NCI-H2196 treated with DMSO at 0.1 percent for 48 hours (cell line): ENCODE measurements around the gene FTL.
A peak's percentile ranks its signal among the peaks of the same experiment; 100 is the strongest.

Source experiments
- DNase-seq: peaks from one replicate; lab custom pipeline; 2025; ENCODE audit not compliant: unreplicated experiment; lab: John Stamatoyannopoulos, UW

The FTL gene

DNA sequence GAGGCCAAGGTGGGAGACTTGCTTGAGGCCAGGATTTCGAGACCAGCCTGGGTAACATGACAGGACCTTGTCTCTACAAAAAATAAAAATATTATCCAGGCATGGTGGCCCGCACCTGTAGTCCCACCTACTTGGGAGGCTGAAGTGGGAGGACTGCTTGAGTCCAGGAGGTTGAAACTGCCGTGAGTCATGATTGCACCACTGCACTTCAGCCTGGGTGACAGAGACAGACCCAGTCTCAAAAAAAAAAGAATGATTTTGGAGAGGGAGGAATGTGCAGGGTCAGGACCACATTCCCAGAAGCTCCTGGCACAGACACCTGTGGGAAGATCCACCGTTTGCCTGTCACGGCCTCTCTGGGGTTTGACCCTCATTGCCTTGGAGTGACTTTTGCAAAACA is 19.7 kb upstream of the FTL start:
- no peak for DNase-seq

DNA sequence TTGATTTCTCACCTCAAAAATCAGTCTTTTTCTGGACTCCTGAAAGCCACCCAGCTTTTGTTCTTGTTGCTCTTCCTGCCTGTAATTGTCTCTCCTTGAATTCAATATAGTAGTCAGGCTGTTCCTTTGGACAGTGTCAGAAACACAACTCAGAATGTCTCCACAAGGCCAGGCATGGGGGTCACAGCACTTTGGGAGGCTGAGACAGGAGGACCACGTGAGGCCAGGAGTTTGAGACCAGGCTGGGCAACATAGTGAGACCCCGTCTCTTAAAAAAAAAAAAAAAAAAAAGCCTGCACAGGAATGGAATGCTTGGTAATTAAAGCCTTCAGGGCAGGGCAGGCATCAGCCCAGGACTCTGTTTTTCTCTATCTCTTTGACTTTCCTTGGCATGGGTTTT is 19.3 kb upstream of the FTL start:
- DNase-seq: no peak

DNA sequence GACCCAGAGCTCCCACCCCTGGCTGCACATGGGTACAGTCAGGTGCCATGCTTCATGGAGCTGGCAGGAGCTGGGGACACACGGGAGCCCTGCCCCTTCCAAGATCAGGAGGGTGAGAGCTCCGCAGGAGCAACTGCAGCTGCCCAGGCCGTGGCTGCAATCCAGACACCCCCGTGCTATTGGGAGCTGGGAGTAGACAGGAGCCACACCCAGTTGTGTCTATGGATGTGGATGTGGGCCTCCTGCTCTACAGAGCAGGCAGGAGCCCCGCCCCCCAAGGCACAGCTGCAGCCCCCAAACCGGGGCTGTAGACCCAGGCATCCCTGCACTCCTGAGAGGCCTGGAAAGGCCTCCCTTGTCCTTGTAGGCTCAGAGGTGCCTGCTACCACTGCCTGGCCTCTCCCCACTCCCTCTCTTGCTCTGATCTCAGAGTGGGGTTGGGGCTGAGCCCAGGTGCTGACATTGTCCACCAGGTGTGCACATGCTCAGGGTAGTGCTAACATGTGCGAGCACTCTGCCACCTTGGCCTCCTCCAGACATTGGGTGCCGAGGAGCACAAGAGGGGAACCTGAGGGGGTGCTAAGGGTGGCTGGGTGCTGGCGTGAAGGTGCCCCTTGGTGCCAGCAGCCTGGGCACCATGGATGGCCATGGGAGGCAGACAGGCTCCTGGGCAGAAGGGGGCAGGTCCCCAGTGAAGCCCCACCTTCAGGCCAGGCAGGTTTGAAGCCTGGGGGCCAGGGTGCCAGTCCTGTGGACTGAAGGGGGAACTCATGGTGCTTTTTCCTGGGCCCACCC is 18.4 kb upstream of the FTL start:
- DNase-seq: no peak

DNA sequence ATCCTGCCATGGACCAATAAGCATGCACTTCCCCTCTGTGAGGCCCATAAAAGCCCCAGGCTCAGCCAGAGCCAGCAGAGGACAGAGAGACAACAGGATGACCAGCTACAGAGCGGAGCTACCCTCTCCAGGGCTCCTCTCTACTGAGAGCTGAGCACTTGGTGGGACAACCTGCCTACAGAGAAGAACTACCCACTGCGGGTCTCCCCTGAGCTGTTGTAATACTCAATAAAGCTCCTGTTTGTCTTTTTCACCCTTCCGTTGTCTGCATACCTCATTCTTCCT is 17.9 kb upstream of the FTL start:
- no peak for DNase-seq

DNA sequence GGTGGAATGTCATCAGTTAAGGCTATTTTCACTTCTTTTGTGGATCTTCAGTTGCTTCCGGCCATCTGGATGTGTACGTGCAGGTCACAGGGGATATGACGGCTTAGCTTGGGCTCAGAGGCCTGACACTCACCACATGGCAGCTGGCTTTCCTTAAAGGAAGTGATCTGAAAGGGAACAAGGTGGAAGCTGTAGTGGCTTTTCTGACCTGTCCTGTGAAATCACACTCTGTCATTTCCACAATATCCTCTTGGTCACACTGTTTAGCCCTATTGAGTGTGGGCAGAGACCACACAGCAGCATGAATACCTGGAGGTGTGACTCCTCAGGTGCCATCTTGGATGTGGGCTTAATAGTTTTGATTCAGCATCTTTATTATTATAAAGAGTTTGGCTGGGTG is 14.9 kb upstream of the FTL start:
- no peak for DNase-seq

DNA sequence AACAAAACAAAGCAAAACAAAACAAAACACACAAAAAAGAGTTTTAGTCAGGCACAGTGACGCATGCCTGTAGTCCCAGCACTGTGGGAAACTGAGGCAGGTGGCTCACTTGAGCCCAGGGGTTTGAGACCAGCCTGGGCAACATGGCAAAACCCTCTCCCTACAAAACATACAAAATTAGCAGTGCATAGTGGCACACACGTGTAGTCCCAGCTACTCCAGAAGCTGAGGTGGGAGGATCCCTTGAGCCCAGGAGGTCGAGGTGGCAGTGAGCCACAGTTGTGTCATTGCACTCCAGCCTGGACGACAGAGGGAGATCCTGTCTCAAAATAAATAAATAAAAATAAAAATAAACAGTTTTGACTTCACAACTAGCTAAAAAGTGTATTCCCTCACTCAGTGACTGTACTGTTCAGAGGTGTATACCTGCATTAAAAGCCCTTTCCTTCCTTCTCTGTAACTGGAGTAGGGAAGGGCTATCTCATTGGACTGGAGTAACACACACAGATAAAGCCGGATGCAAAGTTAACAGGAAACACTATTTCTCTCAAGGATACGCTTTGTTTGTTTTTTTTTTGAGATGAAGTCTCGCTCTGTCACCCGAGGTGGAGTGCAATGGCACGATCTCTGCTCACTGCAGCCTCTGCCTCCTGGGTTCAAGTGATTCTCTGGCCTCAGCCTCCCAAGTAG is 14.1 kb upstream of the FTL start:
- DNase-seq: no peak

DNA sequence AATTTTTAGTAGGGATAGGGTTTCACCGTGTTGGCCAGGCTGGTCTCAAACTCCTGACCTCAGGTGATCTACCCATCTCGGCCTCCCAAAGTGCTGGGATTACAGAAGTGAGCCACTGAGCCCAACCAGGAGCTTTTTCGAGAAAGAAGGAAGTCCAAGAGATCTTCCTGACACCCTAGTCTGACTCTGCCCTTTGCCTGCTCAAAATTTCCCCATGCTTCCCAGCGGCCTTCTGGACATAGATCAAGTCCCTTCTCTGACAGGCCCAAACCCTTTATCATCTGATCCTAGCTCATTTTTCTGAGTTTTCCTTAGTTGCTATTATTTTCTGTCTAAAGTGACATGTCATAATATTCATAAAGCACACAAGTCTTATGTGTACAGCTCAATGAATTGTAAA is 12.0 kb upstream of the FTL start:
- no peak for DNase-seq

DNA sequence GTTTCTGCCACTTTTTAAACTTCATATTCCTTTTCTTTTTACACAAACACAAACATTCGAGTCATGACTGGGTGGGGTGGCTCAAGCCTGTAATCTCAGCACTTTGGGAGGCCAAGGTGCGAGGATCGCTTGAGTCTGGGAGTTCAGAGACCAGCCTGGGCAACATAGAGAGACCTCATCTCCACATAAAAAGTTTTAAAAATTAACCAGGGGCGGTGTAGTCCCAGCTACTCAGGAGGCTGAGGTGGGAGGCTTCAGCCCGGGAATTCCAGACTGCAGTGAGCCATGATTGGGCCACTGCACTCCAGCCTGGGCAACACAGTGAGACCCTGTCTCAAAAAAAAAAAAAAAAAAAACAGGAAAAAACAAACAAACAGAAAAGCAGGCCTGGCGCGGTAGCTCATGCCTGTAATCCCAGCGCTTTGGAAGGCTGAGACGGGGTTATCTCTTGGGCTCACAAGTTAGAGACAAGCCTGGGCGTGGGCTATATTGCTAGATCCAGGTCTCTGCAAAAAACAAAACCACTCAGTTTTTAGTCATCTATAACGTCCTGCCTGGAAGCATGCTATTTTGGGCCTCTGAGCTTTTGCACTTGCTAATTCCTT is 11.0 kb upstream of the FTL start:
- no peak for DNase-seq

DNA sequence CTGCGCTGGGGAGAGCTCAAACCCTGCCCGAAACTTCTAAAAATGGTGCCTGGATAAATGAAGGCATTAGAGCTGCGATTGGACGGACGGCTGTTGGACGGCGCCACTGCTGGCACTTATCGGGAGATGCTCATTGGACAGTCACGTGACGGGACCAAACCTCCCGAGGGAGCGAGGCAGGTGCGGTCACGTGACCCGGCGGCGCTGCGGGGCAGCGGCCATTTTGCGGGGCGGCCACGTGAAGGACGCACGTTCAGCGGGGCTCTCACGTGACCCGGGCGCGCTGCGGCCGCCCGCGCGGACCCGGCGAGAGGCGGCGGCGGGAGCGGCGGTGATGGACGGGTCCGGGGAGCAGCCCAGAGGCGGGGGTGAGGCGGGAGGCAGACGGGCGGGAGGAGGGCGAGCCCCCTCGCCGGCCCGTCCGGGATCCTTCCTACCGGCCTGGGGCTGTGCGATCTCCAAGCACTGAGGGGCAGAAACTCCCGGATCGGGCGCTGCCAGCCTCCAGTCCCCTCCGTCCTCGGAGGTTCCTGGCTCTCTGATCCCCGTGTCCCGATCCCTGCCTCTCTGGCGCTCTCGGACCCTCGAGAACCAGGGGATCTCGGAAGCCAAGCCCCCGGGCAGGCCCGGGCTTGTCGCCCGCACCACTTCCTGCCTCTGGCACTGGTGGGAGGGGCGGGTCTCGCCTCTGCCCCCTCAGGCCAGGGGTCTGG is 10.4 kb upstream of the FTL start, which contains the start of gene BAX:
Gene BAX, plus strand, starts transcription at position 281 of the 713 bp plus-strand sequence. Its CDS starts 54 bp downstream, at position 335.
- DNase-seq: peak; percentile 93

DNA sequence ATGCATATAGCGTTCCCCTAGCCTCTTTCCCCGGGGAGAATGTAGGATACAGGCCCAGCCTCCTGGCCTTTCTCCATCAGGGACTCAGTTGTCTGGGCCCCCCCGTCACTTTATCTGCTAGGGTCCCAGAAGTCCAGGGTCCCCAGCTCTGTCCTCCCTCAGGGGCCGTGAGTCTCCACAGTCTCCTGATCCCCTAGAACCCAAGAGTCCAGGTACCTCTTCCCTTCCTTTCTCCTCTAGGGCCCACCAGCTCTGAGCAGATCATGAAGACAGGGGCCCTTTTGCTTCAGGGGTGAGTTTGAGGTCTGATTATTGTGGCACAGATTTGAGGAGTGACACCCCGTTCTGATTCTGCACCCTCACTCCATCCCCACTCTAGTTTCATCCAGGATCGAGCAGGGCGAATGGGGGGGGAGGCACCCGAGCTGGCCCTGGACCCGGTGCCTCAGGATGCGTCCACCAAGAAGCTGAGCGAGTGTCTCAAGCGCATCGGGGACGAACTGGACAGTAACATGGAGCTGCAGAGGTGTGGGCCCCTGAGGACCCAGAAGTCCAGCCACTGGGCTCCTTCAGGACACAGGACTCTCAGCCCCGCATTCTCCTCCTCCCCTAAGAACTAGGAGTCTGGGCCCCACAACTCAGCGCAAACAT is 9.7 kb upstream of the FTL start:
- DNase-seq: no peak

DNA sequence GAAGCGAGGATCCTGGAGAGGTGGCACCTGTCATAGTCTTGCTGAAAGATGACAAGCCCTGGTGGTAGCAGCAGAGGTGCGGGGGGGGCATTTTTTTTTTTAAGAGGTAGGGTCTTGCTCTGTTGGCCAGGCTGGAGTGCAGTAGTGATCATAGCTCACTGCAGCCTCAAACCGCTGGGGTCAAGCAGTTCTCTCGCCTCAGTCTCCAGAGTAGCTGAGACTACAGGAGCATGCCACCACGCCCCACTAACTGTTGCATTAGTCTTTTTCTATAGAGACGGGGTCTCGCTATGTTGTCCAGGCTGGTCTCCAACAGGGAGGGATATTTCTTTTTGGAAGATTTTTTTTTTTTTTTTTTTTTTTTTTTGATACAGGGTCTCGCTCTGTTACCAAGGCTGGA is 7.1 kb upstream of the FTL start:
- DNase-seq: no peak

DNA sequence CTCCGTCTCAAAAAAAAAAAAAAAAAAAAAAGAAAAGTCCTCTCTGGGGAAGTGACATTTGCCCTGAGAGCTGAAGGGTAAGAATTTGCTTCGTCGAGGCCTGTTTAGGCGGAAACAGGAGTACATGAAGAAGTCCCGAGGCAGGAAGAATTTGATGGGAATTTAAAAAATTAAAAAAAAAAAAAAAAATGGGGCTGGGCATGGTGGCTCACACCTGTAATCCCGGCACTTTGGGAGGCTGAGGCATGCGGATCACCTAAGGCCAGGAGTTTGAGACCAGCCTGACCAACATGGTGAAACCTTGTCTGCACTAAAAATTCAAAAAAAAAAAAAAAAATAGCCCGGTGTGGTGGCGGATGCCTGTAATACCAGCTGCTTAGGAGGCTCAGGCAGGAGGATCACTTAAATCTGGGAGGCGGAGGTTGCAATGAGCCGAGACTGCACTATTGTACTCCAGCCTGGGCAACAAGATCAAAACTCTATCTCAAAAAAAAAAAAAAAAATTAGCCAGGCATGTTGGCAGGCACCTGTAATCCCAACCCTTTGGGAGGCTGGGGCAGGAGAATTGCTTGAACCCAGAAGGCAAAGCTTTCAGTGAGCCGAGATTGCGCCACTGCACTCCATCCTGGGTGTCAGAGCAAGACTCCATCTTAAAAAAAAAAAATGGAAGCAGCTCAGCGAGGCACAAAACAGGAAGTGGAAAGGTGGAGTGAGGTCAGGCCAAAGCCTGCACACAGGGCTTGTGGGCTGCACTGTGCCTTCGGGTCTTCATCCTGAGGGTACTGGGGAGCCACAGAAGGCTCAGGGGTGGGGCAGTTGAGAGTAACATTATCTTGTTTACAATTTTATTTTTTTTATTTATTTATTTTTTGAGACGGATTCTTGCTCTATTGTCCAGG is 5.5 kb upstream of the FTL start:
- DNase-seq: no peak

DNA sequence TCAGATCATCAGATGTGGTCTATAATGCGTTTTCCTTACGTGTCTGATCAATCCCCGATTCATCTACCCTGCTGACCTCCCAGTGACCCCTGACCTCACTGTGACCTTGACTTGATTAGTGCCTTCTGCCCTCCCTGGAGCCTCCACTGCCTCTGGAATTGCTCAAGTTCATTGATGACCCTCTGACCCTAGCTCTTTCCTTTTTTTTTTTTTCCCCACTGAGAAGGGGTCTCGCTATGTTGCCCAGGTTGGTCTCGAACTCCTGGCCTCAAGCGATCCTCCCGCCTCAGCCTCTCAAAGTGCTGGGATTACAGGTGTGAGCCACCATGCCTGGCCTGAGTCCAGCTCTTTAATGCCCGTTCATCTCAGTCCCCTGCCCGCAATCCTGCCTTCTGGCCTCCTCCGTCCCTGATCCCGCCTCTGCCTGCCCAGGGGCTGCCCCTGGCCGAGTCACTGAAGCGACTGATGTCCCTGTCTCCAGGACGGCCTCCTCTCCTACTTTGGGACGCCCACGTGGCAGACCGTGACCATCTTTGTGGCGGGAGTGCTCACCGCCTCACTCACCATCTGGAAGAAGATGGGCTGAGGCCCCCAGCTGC is 4.0 kb upstream of the FTL start:
- no peak for DNase-seq

DNA sequence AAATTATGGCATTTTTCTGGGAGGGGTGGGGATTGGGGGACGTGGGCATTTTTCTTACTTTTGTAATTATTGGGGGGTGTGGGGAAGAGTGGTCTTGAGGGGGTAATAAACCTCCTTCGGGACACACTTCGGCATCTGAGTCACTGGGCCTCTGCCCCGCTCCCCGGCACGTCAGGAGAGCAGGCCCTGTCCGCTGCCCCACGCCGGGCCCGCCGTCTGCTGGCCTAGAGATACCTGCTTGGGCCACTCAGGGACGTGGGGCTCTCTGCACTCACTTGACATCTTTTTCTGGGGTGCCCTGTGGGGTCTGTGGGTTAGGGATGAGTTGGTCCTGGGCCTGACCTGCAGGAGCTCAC is 3.5 kb upstream of the FTL start:
- no peak for DNase-seq

DNA sequence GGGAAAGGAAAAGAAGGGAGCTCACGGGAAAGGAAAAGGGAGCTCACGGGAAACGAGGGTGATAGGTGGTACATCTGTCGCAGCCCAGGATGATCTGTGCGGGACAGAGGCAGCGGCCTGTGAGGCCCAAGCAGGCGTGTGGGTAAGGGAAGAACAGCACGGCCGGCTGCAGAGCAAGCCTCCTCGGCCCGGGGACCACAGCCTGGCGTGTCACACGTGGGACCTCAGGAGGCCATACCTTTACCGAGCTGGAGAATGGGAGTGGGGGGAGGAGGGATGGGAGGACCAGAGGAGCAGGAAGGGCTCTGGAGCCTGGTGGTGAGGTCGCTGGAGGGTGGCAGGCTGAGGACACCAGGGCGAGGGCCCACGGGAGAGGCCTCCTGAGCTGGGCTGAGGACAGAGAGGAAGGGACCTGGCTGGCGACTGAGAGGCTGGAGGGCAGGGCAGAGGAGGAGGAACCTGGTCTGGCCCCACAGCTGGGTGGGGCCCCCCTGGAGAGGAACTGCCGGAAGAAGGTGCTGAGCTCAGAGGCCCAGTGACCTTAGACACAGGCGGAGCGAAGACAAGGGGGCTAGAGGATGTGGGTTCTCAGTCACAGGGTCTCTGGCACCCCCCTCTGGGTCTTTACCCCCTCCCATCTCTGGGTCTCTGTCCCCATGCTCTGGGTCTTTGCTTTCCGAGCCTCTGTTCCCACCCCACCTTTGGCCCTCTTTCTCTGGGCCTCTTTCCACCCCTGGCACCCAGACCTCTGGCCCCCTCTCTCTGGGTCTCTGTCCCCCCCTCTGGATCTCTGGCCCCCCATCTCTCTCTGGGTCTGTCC is 2.9 kb upstream of the FTL start:
- DNase-seq: no peak

DNA sequence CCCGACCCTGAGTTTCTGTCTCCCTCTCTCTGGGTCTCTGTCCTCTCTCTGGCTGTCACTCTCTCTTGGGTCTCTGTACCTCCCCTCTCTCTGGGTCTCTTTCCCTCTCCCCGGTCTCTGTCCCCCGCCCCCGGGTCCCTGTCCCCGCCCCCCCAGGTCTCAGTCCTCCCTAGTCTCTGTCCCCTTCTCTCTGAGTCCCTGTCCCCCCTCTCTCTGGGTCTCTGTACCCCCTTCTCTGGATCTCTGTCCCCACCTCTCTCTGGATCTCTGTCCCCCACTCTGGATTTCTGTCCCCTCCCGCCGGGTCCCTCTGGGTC is 2.3 kb upstream of the FTL start:
- DNase-seq: no peak

DNA sequence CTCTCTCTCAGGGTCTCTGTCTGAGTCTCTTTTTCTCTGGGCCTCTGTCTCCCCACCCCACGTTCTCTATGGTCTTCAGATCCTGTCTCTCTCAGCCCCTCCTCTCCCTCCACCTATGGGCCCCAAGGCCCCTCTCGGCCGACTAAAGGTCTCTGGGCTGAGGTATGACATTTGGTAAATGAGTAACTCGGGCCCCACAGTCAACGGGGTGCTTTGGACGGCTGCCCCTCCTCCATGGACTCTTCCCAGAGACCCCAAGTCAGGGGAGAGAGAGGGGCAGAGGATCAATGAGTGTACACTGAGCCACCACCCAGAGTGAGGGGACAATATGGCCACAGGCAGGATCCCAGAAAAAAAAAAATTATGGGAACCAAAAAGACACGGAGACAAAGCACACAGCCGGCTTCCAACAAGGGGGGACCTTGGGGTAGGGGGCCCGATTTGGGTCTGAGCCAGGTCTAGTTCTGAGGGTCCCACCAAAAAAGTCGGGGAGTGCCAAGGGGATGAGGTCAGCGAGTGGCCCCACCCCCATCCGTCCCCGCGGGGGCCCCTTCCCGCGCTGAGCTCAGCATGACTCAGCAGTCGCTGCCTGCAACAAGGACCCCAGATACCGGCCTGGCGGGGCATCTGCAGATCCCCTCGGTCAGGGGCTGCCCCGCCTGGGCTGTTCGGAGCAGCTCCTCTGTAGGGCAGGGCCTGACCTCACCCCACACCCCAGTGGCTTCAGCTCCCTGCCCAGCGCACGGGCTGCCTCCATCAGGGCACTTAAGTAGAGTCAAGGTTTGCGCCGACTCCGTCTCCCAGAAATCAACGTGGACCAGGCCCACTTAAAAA is 1.5 kb upstream of the FTL start:
- DNase-seq: no peak

DNA sequence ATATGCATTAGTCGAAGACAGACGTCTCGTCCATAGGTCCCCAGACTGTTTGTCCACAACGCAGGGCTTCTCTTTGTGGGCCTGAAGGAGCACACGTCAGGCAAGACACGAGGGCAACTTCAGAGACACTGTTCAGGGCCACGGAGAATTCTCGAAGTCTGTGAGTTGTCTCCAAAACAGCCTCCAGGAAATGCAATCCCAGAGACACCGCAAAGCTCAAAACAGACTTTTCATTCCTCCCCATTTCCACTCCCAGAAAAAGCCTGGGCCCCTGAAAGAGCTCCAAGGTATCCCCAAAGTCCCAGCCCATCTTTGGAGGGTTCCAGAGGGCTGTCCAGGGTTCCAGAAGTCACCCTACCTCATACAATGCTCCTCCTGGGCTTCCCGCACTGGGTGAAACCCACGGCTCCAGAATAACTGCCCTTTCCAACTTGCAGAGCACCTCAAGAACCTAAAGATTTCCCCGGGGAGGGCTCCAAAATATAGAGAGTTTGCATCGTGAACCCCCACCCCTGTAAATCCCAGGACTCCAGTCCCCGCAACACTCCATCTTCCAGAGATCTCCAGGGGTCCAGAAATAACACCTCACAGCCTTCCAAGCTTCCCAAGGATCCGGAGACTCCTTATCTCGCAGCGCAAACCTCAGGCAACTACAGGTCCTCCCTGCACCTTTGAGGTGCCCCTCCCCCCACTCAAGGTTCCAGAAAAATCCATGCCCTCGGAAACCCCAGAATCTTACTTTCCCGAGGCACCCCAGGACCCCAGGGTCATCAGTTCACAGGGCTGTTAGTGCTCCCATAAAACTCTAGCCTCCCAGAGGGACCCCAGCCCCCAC is 687 bp upstream of the FTL start:
- no peak for DNase-seq
